GM18511 (cell line): ENCODE data around the gene KLHDC7B.
"Not testable (repeated sequence)": the region's sequence is repeated elsewhere in the genome, so short reads cannot be mapped to it uniquely, and the experiment has no call there.

ENCODE experiments used
- ATAC-seq: cut with Tn5 transposase; IDR thresholded peaks from one replicate; pipeline ENCODE4 v1.9.1; 2021; ENCODE audit warnings: mild to moderate bottlenecking, moderate library complexity; ENCODE audit not compliant: unreplicated experiment

The KLHDC7B gene

DNA sequence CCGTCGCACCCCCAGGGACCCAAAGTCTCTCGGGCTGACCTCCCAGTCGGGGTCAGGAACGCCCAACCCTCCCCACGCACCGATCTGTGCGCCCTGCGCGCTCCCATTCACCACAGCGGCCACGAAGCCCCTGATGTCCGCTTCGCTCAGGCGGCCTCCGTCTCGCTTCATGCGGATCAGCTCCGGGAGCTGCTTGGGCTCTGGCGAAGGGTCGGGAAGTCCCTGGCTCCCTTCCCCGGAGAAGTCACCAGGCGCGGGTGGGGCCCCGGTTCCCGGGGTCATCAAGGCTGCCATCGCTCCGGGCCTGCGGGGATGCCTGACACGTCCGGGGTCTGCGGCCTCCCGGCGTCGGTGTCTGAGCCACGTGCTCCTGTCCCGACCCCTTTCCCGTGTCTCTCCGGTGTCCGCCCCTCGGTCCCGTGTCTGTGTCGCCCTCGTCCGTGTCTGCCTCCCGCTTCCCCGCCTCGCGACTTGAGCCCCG is 16.2 kb upstream of the KLHDC7B start:
- ATAC-seq, result no peak

DNA sequence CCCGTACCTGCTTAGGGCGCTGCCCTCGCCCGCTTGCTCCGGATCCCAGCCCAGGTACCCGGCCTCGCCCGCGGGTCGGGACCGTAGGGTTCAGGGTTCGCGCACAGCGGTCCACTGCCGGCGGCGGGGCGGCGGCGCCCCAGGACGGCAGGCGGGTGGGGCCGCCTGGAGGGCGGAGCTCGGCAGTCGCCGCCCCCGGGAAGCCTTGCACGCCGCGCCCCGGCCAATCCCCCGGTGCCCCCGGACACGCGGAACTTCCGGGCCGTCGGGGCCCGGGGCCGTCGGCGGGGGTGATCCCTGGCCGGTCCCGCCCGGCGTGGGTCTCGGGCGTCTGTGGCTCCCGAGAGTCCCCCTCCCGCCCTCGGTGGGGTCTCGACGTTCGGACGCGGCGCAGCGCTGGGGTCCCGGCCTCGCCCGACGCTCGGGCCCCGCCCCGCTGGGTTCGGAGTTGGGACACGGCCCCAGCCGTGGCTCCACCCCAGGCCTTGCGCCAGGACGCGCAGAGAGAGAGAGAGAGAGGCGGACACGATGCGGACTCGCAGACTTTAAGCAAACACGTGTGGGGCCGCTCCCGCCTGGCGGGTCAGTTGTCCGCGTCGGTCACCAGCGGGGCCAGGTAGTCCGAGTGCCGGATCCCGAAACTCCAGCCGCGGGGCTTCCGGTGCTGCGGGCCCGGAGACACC is 15.7 kb upstream of the KLHDC7B start, which contains the start of gene TYMP:
TYMP (minus strand) TSS at position 116 of the 683 bp plus-strand sequence. CDS start 303 bp downstream, outside the sequence.
- peak; percentile 20 for ATAC-seq

DNA sequence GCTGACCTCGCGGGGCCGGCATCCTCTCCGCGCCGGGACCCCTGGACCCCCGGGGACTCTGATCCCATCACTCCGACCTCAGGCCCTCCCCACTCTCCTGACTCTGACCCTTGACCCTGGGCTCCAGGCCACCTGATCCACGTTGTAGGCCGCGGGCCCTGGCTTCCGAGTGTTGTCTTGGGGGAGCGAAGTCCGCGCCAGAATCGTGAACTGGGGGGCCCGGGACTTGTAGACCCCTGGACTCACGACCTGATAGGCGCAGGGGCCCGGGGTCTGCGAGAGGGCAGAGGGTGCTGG is 15.2 kb upstream of the KLHDC7B start:
- ATAC-seq, result no peak

DNA sequence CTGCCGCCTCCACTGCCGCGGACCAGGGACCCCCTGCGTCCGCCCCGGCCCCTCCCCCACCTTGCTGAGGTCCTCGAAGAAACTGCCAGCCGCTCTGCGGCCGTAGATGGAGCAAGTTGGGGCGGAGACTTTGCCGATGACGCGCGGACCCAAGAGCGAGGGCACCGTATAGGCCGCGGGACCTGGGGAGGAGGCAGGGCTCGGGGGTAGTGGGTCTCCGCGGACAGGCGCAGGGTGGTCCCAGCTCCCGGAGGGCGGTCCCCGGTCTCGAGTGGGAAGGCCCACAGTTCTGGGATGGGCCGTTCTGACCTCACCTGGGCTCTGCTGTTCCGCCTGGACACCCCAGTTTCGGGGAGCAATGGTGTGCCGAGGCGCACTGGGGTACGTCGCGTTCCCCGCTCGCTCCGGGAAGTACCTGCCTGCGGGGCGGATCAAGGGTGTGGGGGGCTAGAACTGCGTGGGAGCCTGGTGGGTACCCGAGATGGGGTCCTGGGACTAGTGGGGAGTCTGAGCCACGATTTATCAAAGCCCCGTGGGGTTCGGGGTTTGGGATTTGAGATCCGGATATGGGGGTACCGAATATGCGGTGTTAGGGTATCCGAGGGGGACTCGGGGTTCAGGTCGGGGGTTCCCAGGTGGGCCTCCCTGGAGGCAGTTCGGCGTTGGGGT is 14.7 kb upstream of the KLHDC7B start:
- ATAC-seq, result peak; percentile 26

DNA sequence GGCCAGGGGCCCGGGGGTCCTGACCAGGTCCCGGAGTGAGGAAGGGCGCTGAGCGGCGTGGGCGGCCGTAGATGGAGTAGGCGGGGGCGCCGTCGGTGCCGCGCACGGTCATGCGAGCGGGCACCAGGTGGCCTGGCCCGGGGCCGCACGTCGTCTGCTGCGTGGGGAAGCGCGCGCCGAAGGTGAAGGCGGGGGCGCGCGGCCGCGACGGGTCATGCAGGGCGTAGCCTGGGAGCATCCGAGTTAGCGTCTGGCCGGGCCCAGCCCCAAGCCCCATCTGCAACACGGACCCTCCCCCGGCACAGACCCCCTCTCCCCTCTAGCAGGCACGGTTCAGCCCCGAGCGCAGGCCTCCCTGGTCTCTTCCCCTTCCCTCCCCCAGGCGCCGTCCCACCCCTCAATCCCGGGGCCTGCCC is 14.1 kb upstream of the KLHDC7B start:
- no peak for ATAC-seq

DNA sequence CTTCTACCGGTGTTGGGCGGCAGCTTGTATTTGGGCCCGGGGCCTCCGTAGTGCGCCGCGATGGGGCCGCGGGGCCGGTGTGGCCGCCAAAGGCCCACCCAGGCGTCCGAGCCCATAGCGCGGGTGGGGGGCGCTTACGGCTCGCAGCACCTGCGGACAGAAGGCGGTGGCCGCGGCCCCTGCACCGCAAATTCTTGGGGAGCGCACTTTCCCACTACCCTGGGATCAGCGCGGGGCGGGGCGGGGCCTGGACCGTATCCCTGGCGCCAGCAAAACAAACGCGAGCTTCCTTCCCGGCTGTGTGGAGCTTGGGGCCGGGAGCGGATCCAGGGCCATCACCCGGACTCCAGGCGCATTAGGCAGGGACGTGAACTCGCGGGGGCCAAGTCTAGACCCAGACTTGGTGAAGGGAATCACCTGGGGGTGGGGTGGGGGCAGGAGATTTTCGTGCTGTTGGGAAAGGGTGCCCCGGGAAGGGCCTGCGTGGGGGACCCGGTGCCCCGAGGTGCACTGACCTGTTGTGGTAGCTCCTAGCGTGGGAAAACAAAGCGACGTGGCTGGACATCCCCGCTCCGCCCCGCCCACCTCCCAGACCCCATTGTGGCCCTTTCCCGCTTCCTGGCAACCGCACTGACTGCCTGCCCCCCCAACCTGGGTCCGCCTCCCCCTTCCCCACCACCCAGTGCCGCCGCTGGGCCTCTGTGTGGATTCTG is 13.6 kb upstream of the KLHDC7B start:
- ATAC-seq, result no peak

DNA sequence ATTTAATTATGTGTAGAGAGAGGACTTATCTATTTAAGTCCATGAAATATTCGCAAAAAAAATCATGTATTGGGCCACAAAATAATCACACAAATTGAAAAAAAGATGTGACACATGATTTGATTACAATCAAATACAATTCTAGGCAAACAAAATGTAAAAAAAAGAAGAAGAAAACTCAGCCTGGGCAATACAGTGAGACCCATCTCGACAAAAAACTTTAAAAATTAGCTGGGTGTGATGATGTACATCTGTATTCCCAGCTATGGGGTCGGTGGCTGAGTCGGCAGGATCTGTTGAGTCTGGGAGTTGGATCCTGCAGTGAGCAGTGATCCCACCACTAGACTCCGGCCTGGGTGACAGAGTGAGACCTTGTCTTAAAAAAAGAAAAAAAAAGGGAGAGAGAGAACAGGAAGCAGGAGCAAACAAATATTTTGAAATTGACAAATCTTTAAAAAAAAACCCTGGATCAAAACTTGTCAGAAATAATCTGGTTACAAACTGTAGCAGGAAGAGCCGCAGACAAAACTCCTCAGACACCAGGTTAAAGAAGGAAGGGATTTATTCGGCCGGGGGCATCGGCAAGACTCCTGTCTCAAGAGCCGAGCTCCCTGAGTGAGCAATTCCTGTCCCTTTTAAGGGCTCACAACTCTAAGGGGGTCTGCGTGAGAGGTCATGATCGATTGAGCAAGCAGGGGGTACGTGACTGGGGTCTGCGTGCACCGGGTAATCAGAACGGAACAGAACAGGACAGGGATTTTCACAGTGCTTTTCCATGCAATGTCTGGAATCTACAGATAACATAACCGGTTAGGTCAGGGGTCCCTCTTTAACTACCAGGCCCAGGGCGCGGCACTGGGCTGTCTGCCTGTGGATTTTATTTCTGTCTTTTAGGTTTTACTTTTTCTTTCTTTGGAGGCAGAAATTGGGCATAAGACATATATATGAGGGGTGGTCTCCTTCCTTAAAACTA is 12.6 kb upstream of the KLHDC7B start:
- ATAC-seq, result no peak

DNA sequence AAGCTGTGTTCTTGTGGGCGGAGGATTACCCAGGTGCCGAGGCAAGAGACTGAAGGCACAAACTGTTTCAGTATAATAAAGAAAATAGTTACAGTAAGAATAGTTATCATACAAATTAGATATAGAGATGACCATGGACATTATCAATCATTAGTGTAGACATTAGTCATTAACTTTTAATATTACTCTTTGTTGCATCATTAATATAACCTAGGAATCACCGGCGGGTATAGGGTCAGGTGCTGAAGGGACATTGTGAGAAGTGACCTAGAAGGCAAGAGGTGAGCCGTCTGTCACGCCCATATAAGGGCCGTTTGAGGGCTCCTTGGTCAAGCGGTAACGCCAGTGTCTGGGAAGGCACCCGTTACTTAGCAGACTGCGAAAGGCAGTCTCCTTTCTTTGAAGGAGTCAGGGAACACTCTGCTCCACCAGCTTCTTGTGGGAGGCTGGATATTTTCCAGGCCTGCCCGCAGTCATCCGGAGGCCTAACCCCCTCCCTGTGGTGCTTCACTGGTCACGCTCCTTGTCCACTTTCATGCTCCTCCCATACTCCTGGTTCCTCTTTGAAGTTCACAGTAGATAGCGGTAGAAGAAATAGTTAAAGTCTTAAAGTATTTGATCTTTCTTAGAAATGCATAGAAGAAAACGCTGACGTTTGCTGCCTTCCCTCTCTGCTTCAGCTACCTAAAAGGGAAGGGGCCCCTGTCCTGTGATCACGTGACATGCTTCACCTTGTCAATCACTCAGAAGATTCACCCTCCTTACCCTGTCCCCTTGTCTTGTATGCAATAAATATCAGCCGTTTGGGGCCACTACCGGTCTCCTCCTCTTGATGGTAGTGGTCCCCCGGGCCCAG is 11.6 kb upstream of the KLHDC7B start:
- ATAC-seq, result not testable (repeated sequence)

DNA sequence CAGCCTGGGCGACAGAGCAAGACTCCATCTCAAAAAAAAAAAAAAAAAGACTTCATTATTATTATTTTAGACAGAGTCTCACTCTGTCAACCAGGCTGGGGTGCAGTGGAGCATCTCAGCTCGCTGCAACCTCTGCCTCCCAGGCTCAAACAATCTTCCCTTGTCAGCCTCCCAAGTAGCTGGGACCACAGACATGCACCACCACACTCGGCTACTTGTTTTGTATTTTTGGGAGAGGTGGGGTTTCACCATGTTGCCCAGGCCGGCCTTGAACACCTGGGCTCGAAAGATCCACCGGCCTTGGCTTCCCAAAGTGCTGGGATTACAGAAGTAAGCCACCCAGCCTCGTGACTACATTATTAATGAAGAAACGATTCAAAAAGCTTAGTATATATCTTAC is 10.6 kb upstream of the KLHDC7B start:
- no peak for ATAC-seq

DNA sequence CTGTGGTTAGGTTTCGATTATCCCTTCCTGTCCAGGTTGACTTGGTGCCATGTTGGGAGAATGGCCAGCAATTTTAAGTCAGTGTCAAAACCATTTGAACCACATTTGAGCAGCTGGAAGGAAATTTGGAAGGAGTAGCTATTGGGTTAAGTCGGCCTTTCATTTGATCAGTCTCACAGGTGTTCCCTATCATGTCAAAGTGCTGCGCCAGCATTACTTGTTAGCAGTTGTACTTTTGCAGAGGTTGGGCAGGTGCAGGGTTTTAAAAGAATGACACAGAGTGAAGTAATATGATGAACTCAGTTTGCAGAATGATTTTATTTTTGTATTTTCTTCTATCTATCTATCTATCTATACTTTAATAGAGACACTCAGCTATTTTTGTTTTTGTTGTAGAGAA is 9.5 kb upstream of the KLHDC7B start:
- ATAC-seq, result no peak

DNA sequence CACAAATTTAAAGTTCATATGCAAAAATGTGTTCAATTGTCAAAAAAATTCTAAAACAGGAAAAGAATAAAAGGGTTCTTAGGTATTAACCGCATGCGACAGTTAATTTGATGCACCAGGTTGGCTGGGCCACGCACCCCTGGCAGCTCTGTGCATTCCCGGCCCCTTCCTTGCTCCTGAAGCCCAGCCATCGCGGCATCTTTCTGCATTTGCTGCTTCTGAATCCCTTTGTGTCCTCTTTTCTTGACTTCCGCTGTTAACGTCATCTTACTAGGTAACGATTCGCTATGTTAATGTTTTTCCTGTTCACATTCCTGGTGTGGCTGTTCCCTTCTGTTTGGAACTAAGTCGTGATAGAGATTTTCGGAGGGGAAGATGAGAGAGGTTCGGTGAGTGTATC is 7.9 kb upstream of the KLHDC7B start:
- no peak for ATAC-seq

DNA sequence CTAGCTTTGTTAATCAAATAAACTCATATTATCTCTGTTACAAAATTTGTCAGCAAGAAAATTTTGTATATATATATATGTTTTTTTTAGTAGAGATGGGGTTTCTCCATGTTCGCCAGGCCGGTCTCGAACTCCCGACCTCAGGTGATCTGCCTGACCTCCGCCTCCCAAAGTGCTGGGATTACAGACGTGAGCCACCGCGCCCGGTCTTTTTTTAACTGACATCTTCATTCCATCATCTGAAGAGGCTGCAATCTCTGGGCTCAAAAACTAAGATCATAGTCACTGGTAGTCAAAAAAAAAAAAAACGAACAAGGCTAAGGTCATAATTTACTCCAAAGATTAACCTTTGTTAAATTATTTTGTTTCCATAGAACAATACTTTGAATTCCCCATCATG is 5.3 kb upstream of the KLHDC7B start:
- ATAC-seq, result no peak

DNA sequence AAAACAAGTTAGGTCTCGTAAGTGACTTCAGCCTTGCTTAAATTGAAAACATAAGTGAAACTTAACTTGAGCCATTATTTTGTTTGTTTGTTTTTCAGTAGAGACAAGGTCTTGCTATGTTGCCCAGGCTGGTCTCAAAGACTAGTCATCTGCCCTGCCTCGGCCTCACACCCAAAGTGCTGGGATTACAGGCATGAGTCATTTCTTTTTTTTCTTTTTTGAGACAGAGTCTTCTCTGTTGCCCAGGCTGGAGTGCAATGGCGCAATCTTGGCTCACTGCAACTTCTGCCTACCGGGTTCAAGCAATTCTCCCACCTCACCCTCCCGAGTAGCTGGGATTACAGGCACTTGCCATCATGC is 4.1 kb upstream of the KLHDC7B start:
- not testable (repeated sequence) for ATAC-seq

DNA sequence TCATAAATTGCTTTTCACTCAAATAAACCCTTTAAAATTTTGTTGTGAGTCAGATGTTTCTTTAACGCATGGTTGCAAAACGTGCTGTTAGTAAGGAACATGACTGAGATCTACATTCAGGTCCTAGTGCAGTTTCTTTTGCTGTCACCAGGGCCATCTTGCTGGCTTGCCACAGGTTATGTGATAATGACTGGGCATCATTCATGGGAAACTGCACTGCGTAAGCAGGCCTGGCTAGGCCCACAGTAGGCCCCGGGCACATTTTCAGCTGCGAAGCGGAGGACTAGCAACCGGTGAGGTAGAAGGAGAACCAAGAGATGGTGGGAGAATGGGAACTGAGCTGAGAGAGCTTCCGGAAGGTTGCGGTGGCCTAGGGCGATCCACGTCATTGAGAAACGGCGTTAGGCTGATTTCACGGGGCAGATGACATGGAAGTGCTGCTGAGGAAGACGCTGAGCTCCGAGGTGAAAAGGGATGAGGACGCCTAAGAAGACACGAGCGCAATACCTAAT is 3.2 kb upstream of the KLHDC7B start:
- no peak for ATAC-seq

DNA sequence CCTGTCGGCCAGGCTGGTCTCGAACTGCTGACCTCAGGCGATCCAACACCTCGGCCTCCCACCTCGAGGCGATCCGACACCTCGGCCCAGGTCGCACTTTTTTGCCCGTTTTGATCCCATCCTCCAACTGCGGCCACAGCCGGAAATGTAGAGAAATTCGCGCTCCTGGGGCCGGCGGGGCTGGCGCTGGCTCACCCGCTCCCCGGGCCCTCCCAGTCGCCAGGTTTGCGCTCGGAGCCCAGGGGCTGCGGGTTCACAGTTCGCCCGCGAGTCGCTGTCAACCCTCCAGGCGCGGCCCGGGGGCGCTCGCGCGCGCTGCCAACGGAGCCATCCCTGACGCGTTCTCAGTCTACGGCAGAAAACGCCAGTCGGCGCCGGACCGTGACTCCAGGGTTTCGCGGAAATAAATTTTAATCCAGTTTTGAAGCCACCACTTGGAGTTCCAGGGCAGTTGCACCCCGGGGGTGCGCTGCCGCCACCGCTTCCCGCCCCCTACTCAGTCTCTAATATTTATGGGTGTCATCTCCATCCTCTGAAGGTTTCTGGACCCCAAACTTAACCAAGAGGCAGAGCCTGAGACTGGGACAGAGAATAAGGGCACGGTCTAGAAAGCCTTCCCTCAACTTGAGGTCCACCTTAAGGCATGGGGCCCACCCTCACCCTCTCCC is 1.5 kb upstream of the KLHDC7B start:
- ATAC-seq, result no peak

DNA sequence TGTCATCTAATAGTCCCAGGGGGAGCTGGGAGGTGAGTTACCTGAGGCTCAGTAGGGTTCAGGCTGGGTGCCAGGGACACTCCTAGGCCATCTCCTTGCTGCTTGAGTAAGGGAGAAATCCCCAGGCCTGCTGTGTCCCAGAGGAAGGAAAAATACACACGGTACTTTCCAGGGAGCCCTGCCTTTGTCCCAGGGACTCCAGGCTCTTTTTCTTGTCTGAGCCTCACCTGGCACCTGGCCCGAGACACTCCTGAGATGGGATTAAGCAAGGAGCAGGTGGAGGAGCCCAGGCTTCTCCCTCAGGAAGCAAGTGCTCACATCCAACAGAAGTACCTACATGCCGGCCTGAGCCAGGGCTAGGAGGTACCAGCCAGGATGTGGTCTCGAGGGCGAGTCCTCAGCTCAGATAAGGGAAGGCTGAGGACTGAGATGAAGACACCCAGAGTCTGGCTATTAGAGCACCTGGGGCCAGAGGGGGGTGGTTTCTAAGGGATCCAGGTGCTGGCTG is 899 bp upstream of the KLHDC7B start:
- ATAC-seq, result no peak

DNA sequence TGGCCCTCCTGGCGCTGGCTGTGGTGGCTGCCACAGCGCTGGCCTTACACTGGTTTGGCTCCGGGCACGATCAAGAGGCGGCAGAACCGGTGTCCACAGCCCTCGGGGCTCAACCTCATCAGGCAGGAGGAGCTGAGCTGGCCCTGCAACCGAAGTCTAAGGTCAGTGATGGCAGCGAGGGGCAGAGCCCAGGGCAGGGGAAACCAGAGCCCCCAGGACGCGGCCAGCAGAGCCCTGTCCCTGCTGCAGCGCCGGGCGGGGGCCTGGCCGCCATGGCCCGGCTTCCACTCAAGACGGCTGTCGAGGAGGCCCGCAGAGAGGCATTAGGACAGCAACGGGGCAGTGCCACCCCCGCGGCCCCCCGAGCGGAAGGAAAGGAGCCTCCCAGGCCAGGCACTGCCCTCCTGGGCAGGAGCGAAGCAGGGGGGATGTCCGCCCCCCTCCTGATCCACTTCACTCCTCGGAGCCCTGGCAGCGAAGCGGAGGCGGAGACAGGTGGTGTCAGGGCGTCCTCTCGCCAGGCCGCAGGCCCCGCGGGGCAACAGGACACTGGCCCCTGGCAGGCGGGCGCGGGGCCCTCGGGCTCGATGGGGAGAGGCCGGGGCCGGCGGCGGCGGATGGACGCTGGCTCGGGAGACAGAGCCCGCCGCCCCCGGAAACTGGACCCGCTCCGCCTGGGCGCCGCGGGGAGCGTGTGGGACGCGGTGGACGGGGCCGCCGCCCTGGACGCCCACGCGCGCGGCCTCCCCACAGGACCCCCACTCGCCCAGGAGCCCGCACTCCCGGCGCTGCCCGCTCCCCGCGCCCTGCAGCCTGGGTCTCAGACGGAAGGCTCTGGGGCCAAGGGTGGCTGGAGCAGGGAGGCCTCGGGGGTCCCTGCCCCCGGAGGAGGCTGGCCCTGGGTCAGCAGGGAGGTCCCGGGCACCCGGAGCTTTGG is 895 bp downstream of the KLHDC7B start:
- ATAC-seq, result no peak
